Stimulated activated CD4-positive, alpha-beta T cell treated with anti-CD3 and anti-CD28 coated beads, Interleukin-2, amount 100 ng/mL, for 48 hours (primary cell): ENCODE measurements around the gene USP34.
"Not testable (repeated sequence)": the region's sequence is repeated elsewhere in the genome, so short reads cannot be mapped to it uniquely, and the experiment has no call there.

Experiments used
- DNase-seq, 2 donors: peaks; one replicate each; pipeline ENCODE4 v3.0.0-alpha.2; 2020

Gene USP34

GRCh38 chr2:61244694-61245093, 226.2 kb downstream of the USP34 start:
- DNase-seq, result no peak

DNA sequence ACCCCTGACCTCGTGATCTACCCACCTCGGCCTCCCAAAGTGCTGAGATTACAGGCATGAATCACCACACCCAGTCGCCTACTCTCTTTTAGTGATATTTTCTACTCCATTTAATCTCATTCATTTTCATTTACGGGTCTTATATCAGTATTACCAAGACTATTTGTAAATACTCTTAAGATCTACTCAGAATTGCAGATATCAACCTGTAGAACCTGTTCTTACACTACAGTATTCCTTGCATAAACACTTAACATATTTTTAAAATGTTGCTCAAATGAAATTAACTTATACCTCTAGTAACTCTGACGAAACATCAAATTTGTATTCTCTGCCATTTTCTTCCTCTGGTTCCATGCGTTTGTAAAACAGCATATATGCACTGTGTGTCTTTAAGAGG, 229.6 kb downstream of the USP34 start:
- DNase-seq, result no peak

GRCh38 chr2:61238219-61239012, 232.5 kb downstream of the USP34 start:
- no peak for DNase-seq

GRCh38 chr2:61235716-61236115, 235.2 kb downstream of the USP34 start:
- no peak for DNase-seq

DNA sequence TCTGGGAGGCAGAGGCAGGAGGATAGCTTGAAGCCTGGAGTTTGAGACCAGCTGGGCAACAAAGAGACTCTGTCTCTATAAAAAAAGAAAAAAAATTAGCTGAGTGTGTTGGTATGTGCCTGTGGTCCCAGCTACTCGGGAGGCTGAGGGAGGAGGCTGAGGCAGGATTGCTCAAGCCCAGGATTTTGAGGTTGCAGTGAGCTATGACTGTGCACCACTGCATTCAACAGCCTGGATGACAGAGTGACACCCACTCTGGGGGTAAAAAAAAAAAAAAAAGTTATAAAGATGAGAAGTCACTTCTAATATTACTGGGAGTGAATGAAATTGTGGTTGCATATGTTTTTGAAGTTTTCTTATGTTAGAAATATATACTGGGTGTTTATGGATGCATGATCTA, 237.3 kb downstream of the USP34 start:
- DNase-seq, result no peak

GRCh38 chr2:61229936-61230335, 241.0 kb downstream of the USP34 start:
- DNase-seq, result no peak

- no peak for DNase-seq
Measured at GRCh38 chr2:61222567-61222966, 248.3 kb downstream of the USP34 start.

GRCh38 chr2:61221819-61222218, 249.1 kb downstream of the USP34 start:
- DNase-seq, result no peak

DNA sequence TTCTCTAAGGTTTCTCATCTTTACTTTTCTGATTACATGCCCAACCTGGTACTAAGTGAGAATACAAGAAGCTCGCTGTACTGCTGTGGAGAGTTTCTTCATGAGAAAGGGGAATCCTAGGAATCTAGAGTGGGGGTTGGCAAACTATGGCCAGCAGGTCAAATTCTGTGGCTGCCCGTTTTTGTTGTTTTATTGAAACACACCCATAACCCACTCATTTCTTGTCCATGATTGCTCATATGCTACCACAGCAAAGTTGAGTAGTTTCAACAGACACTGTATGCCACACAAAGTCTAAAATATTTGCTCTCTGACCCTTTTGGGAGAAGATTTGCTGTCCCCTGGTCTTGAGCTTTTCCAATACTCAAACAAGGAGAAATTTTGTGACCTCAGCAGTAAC, 250.1 kb downstream of the USP34 start:
- DNase-seq, result no peak

- no peak for DNase-seq
Measured at GRCh38 chr2:61218817-61219170, 252.1 kb downstream of the USP34 start.

DNA sequence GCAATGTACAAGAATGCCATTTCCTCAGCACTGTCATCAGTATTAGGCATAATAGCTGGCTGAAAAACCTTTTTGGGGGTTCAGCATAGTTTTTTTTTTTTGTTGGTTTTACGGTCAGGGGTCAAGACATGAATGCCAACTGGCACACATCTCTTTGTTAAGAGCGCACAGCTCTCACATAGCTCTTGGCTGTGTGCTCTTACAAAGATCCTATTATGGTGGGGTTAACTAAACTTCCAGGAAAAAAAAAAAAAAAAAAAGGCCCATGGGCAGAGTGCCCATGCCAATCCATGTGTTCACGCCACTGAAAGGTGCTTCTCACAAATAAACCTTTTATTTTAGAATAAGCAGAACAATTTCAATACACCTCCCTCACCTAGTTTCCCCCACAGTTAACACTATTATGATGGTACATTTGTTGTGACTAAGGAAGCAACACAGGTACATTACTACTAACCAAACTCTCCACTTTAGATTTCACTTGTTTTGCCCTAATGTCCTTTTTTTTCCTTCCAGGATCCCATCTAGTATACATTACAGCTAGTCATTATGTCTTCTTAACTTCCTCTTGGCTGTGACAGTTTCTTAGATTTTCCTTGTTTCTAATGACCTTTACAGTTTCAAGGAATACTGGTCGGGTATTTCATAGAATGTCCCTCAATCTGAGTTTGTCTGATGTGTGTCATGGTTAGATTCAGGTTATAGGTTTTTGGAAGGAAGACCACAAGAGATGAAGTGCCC, 252.6 kb downstream of the USP34 start:
- no peak for DNase-seq

DNA sequence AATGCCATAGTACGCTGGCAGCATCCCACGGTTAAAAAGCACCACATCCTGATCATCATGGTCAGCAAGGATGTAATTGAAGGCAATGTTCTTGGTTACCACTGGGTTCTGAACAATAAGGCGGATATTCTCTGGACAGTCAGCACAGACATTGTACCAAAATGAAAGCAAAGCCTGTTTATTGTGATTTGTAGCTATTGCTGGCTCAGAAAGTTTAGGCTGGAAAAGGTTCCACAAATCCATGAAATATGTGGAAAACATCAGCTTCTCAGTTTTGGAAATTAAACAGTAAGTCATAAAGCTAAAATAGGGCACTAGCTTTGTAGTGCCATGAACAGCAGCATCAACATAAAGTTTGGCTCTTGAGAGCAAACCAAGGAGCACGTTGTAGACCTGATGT, 256.7 kb downstream of the USP34 start:
- no peak for DNase-seq

GRCh38 chr2:61210332-61210981, 260.4 kb downstream of the USP34 start:
- no peak for DNase-seq

DNA sequence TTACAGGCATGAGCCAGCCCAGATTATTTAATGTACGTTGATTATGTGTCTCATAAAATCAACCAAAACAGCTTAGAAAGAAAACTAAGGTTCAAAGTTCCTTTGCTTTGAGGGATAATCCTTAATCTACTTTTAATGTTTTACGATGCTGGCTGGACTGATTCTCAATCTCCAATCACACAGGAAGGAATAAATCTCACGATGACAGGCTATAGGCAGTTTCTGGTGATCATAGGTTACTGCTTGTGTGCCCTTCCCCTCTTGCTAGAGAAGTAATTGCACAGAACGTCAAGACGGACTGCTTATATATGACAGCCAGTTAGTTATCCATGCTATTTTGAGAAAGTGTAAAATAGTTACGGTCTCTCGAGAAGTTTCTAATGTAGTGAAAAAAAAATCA, 265.8 kb downstream of the USP34 start:
- DNase-seq, result no peak

DNA sequence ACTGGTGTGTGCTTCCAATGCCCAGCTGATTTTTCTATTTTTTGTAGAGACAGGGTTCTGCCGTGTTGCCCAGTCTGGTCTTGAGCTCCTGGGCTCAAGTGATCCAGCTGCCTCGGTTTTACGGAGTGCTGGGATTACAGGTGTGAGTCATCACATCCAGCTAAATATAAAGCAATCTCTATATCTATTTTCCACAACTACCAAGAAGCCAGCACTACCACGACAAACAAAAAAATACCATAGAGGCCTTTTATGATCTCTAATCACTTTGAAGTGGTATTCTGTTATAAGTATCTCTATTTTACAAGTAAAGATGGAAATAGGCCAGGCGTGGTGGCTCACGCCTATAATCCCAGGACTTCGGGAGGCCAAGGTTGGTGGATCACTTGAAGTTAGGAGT, 274.2 kb downstream of the USP34 start:
- no peak for DNase-seq

- not testable (repeated sequence) for DNase-seq
Measured at GRCh38 chr2:61194646-61195045, 276.2 kb downstream of the USP34 start.

GRCh38 chr2:61193670-61194561, 277.0 kb downstream of the USP34 start:
- no peak for DNase-seq

DNA sequence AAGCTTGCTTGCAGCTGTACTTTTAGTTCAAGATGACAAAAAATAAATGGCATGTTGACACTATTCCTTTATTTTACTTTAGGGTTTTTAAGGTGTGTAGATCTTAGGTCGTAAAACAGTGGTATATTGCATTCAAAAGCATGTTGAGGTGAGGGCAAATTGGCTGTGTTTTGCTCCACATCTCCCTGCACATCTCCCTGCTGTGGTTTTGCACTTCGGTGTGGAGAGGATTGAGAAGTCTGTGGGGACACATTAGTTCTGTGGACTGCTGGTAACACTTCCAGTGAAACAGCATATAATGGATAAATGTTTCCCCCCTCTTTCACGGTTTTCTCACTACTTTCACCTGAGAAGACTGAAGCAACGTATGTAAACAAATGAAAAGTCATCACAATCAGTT, 283.8 kb downstream of the USP34 start:
- no peak for DNase-seq

- no peak for DNase-seq
Measured at GRCh38 chr2:61185231-61185728, 285.6 kb downstream of the USP34 start.

GRCh38 chr2:61184263-61184662, 286.6 kb downstream of the USP34 start:
- DNase-seq, result no peak

DNA sequence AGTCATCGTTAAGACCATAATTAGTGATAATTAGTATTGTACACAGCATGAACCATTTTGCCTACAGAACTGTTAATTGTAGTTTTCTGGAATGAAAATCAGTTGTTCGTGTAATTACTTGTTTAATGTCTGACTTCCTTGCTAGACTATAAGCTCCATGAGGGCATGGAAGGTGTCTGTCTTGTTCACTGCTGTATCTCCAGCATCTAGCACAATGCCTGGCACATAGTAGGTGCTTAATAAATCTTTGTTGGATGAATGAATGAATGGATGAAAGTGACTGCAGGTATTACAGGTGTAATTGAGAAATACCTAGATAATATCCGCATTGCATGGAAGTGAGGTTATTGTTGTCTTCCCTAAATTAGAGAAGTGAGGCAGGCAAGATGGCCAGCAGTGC, 287.1 kb downstream of the USP34 start:
- no peak for DNase-seq

DNA sequence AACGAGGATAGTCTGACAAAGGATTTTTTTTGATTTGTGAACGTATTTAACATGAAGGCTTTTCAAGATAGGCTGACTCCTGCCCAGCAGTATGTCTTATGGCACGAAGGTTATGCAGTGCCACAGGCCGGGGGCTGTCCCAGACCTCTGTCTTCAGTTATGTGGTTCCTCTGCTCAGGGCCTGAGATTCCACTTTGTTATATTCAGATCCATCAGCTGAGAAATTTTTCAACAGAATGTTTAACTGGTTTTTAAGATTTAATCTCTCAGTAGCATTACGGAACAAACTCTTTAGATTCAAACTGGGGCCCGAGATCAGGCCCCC, 288.9 kb downstream of the USP34 start:
- DNase-seq, result no peak
